NCI-H226 (cell line): ENCODE results near the gene NT5DC3.

Source experiments
- DNase-seq: peaks from one replicate; pipeline ENCODE4 v3.0.0-alpha.2; 2015

The NT5DC3 gene

DNA sequence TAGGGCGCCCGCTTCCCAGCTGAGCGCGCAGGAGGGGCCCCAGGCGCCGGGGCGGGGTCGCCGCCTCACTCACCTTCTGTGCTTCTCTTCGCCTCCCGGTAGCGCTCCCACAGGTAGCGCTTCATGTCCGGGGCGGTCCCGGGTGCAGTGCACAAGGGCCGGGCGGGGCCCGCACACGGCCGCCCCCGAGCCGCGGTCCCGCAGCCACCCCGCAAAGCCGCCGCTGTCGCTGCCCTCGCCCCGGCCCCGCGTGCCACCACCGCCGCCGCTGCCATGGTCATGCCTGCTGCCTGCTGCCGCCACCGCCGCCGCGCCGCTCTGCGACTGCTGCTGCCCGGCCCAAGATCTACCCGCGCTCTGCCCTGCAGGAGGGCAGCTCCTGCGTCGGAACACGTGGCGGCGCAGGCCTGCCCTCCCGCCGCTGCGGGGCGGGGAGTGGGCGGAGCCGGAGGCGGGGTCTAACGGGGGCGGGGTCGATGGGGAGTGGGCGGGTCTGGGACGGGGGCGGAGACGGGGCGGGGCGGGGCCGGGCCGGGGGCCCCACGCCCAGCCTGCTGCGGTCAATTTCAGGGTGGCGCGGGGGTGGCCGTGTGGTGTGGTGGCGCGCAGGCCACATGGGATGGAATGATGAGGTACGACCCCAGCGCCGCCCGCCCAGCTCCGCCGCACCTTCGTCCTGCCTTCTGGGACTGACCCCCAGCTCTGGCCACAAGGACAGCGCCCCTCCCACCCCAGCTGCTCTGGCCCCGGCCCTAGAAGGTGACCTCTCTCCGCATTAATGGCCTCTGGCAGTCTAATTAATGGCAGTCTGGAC, at the start of gene NT5DC3:
Gene NT5DC3 (minus strand): TSS at position 359 of the 814 bp plus-strand sequence. CDS start 78 bp downstream, at position 281.
- peak; percentile 77 for DNase-seq

- DNase-seq: no peak
Observed at GRCh38 chr12:103887738-103888137, 46.7 kb upstream of the NT5DC3 start.

DNA sequence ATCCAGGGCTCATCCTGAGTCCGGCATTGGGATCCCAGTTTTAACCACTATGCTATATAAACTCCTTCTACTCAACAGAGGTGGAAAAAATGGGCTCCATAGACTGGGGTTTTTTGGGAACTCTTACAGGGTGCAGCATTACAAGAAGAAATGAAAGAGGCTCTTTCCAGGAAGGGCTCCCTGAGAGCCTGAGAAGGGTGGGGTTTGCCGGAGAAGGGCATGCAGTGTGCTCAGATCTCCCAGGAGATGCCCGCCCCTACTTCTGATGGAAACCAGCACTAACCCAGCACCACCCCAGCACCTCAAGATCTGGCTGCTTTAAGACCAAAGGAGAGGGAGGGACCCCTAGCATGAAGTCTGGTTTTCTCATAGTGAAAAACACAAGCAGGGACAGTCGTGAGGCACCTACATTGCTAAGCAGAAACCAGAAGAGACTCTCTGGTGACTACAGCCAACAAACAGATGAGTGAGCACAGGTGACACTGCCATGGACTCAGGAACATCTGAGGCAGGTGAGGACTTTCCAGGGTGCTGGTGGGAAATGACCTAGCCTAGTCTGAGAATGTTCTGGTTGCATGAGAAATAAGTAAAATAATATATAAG, 45.3 kb upstream of the NT5DC3 start:
- no peak for DNase-seq

DNA sequence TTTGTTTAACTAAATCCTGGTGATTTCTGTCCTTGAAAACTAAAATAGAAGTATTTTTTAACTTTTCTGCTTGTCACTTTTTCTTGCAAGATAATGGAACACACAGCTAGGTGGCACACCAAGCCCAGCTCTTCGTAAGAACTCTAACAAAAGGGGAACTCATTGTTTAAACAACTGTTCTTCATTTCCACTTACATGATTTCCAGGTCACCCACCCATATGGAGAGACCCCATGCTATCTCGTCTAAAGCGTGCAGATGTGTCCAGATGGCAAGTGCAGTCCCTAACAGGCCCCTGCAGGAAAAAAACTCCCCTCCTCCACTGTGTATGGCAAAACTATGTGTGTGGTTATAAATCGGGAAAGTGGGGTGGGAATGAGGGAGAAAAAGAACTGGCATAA, 43.3 kb upstream of the NT5DC3 start:
- DNase-seq: no peak

DNA sequence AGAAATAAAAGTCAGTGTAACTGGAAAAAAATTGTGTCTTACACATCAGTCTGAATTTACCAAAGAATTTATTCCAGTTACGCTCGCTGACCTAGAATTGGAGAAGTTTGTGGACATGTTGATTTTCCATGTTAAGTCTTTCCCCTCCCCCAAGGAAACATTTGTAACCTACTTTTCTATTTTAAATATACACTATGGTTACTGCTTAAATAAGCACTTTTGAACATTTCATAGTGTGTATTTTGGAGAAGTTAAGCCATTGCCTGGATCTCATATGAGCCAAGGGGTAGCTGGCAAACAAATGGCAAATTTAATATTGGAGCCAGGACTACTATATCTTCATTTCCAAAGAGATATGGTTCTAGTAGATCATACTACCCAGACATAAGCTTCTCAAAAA, 42.9 kb upstream of the NT5DC3 start:
- no peak for DNase-seq

DNA sequence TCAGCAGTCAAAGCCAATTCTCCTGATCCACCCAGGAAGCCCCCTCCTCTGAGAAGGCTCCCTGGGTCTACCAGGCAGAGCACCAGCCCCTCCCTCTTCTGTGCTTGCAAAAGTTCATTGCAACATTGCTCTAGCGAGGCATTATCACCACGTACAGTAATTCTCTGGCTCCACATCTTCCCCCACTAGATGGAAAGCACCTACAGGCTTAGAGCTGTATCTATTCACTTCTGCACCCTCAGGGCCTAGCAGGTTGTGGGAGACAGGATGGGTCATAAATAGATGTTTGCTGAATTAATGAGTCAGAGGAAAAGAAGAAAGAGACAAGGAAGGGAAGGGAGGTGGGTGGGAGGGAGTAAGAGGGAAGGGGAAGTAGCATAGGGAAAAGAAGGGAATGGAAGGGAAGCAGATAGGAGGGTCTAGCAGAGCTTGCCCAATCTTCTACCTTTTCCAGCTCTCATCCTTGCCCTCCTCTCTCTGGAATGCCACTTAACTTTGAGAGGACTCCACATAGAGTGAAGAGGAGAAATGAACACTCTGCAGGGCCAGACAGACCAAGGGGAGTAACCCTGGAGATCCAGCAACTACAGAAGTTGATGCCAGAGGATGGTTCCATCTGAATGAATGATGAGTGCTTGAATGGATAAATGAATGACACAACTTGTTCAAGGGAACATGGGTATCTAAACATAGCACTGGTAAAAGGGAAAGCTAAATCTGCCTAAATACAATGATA, 42.0 kb upstream of the NT5DC3 start:
- peak; percentile 65 for DNase-seq

GRCh38 chr12:103881261-103881660, 40.2 kb upstream of the NT5DC3 start:
- no peak for DNase-seq

- DNase-seq: no peak
Observed at GRCh38 chr12:103880299-103881142, 39.5 kb upstream of the NT5DC3 start.

DNA sequence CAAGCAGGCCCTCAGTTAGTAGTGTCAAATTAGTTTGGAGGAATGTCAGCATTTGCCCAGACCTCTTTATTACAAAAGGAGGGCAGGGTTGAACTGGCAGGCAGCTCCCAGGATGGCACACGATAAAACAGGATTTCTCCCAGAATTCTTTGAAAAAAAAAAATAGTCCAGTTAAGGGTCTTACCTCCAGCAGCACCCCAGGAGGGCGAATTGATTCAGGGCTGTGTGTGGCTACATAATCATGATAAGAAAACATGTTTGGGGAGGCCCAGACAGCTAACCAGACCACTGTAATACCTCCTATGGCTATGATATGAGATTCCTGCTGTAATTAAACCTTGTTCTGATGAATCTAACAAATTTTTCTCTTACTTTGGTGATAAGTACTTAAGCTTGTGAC, 38.8 kb upstream of the NT5DC3 start:
- no peak for DNase-seq

DNA sequence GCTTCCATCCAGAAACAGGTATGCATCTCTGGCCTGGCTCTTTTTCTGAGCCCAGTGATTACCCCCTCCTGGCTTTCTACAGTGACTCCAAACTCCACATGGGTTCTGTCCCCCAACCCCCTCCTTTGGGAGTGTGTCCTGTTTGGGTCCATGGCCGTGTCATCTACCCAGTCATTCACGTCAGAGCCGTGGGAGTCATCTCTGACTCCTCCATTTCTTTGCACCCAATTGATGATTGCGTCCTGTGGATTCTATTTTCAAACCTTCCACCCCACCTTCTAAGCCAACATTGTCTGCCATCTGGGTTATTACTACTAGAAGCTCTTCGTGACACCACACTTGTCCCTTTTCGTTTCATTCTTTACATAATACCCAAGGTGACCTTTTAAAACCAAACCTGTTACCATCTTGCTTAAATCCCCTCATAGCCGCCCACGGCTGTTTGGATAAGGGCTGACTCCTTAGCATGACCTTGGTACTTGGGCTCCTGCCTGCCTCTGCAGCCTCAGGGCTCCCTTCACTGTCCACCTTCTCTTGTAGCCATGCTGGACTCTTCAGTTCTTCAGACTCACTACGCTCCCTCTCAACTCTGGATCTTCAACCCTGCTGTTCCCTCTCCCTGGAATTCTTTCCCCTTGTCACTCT, 38.1 kb upstream of the NT5DC3 start:
- no peak for DNase-seq

DNA sequence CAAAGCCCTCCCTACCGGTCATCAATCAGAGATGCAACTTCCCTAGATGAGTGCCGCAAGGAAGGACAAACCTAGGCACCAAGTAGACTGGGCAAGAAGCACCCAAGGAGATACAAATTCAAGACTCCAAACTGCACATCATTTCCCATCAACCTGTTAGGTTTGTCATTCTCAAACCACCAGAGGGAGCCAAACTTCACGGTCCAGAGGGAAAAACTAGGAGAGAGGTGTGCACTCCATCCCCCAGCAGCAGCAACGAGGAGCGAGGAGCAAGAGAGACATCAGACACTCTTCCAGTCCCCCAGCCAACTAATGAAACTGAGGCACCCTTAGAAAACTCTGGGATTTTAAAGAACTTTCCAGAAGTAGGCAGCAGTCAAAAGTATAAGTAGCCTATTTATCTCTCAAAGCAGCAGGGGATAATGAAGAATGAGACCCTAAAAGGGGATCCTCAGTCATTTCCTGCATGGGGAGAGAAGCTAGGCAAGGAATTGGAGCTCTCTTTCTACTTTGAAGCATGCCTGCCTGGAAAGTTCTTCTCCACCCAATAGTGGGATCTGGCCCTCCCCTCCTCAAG, 37.0 kb upstream of the NT5DC3 start:
- DNase-seq: peak; percentile 54

DNA sequence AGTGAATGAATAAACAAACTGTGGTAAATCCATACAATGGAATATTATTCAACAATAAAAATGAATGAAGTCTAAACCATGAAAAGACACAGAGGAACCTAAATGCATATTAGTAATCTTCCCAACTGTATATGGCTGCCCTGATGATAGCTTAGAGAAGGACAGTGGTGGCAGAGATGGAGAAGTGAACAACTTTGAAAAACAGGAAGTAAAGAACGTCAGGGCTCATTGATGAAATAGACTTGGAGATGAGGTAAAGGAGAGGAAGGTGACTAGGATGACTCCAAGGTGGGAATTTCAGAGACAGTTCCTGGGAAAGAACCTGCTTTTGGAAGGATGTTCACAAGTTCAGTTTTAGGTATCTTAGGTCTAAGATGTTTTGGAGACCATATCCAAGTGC, 36.3 kb upstream of the NT5DC3 start:
- no peak for DNase-seq

- DNase-seq: no peak
Observed at GRCh38 chr12:103875666-103876065, 34.6 kb upstream of the NT5DC3 start.

GRCh38 chr12:103868215-103868614, 27.2 kb upstream of the NT5DC3 start:
- DNase-seq: no peak

GRCh38 chr12:103865151-103865730, 24.2 kb upstream of the NT5DC3 start:
- DNase-seq: no peak

DNA sequence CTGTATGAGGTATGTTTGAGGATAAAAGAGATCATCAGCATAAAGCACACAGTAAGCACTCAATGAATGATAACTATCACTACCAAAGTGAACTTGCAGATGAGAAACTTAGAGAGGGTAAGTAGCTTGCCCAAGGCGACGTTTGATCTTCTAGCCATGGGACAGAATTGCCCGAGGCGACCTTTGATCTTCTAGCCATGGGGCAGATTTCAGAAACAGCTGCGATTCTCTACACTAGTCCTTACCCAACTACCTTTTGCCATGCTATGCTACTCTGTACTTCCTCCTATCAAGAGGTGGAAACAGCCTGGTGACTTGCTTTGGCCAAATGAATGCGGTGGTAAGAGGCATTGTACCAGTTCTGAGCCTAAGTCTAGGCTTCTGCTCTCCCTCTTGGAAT, 23.7 kb upstream of the NT5DC3 start:
- no peak for DNase-seq

DNA sequence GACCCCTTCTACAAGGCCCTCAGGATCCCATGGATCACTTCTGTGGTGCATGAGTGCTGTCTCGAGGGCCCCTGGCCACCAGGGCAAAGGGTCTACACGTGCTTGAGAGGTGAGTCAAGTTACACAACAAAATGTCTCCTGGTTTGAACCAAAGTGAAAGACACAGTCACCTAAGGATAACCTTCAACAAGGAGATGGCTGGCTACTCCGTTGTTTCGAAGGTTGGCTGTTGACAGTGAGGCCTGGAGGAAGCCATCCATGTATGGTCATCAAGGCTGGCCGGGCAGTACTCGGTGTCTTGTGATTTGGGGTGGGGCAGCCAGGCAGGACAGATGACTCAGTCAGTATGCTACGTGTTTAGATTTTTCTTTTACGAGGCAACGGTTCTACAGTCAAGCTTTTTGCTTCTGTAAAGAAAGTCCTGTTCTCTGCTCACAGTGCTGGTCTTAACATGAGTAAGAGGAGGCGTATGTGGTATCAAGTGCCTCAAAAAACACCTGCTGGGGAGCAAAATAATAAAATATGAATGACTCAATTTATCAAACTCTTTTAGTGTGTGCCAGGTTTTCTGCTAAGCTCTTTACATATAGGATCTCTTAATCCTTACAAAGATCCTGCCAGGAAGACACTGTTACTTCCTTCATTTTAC, 18.0 kb upstream of the NT5DC3 start:
- peak; percentile 81 for DNase-seq

DNA sequence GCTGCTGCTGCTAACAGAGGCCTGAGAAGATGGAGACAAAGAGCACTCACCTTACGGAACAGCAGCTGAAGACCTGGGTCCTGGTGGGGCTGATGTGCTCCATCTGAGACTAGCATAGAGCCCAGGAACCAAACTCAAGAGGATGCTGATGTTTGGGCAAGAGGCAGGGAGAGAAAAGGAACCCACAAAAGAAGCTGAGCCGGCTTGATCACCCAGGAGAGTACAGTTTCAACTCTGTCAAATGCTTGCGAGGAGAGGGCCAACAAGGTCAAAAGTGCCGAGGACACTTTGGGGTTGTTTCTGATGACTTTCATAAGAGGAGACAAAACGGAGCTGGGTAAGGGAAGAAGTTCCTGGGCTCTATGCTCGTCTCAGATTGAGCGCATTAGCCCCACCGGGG, 17.3 kb upstream of the NT5DC3 start:
- no peak for DNase-seq

DNA sequence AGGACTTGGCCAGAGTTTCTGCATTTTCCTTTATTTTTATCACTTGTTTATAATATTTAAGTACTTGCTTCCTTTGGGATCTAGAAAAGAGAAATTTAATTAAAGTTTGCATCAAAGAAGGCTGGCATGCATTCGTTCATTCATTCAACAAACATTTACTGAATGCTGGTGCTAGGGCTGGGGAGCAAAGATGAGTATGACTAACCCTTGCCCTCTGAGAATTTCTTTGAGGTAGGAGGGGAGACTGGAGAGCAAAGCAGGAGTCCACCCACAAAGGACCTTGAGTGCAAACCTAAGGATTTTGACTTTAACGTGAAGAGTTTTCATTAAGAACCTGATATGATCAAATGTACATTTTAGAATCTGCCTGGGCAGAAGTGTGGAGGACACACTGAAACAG, 16.1 kb upstream of the NT5DC3 start:
- no peak for DNase-seq

- no peak for DNase-seq
Observed at GRCh38 chr12:103855896-103856657, 15.0 kb upstream of the NT5DC3 start.
